ENCODE measurements around the gene C10orf67.

GRCh38 chr10:23262928-23263327 lies 81.7 kb downstream of the C10orf67 start:
- TF ChIP-seq CTCF (IDR thresholded peaks at IDR 0.05) (no peak), SIN3A (IDR thresholded peaks at IDR 0.05; ENCODE audit: borderline replicate concordance, insufficient read depth, low read depth, low read length) (no peak), POLR2AphosphoS5 (IDR thresholded peaks at IDR 0.05; ENCODE audit: low read depth, low read length) (no peak)

Measured in Panc1 (cell line).